ENCODE results near the gene EFHC2. TPM values are rescaled to one million over a fixed set of nuclear protein-coding genes. Genes with fewer than 3 reads are reported as not detected.

The EFHC2 gene
- total and polyA plus RNA-seq, 2 of the 8 experiments (the other 6 are each of a cell fraction or from before 2014, with no cell fraction given): 1.8 to 3.4 TPM

GRCh38 chrX:44314808-44315207 is 28.7 kb downstream of the EFHC2 start:
- Histone ChIP-seq H3K56ac (replicated peaks; ENCODE audit: insufficient read length, low read depth, low read length) (no peak overlapping the region), H2AK5ac (ENCODE audit: low read depth, low read length) (no peak overlapping the region), H4K20me1 (replicated peaks in 1 of 2; ENCODE audit: control insufficient read depth in 1 of 2, insufficient read depth in 2 of 2, low read length in 2 of 2) (no peaks in the 10 kb centered on the region), H3K79me1 (ENCODE audit: low read depth, low read length) (no peaks in the 10 kb centered on the region), H2BK5ac (ENCODE audit: low read depth, low read length) (no peak overlapping the region), H4K8ac (ENCODE audit: extremely low read depth, insufficient read depth, low read length) (no peak overlapping the region), H2AFZ (ENCODE audit: low read length) (no peak overlapping the region), H3K18ac (ENCODE audit: extremely low read depth, low read length) (no peak overlapping the region), H3K79me2 (ENCODE audit: control insufficient read depth in 1 of 2, insufficient read depth in 2 of 2, low read length in 2 of 2) (no peaks in the 10 kb centered on the region), H2BK120ac (replicated peaks; ENCODE audit: low read depth, low read length) (no peak overlapping the region), H3K4me3 (ENCODE audit: extremely low read depth in 1 of 4, insufficient read depth in 2 of 4, low read depth in 3 of 4, low read length in 4 of 4) (no peak overlapping the region), H3K36me3 (ENCODE audit: control insufficient read depth in 2 of 4, insufficient read depth in 4 of 4, low read length in 3 of 4) (no peaks in the 10 kb centered on the region), H3K4me1 (replicated peaks in 1 of 4; ENCODE audit: control insufficient read depth in 3 of 4, insufficient read depth in 4 of 4, low read length in 3 of 4) (no peaks in the 10 kb centered on the region), H3K23ac (ENCODE audit: insufficient read length) (no peak overlapping the region), H2BK15ac (ENCODE audit: low read length) (no peak overlapping the region), H4K91ac (replicated peaks; ENCODE audit: insufficient read length, low read length) (no peak overlapping the region), H3K27ac (ENCODE audit: low read depth, low read length) (no peak overlapping the region), H3K9ac (replicated peaks in 1 of 4; ENCODE audit: extremely low read depth in 1 of 4, low read depth in 3 of 4, low read length in 3 of 4) (no peak overlapping the region), H2BK12ac (ENCODE audit: low read depth, low read length) (no peak overlapping the region), H2BK20ac (ENCODE audit: low read length) (no peak overlapping the region), H3K4me2 (ENCODE audit: insufficient read depth in 1 of 2, low read depth in 2 of 2, low read length in 2 of 2) (no peak overlapping the region), H3K9me3 (ENCODE audit: insufficient read depth in 2 of 2, low read depth in 1 of 2, low read length in 1 of 2) (no peaks in the 10 kb centered on the region), H4K5ac (ENCODE audit: insufficient read length, low read depth, low read length) (no peak overlapping the region), H3K14ac (ENCODE audit: insufficient read length) (no peak overlapping the region), H3K27me3 (replicated peaks in 1 of 4; ENCODE audit: control insufficient read depth in 3 of 4, extremely low read depth in 1 of 4, insufficient read depth in 3 of 4, low read length in 3 of 4) (no peaks in the 10 kb centered on the region), H3K4ac (replicated peaks; ENCODE audit: insufficient read length, low read depth, low read length) (no peak overlapping the region), H3K23me2 (ENCODE audit: low read depth, low read length) (no peaks in the 10 kb centered on the region)
- CTCF ChIA-PET (ENCODE audit: partially characterized antibody): no interaction called here
- FAIRE-seq (no peak), DNase-seq (ENCODE audit: low read depth in 1 of 2, low spot score in 2 of 2) (no peak)
- WGBS, 2 experiments (ENCODE audit: extremely low coverage in 1 of 2, insufficient coverage in 1 of 2, insufficient read length in 1 of 2, insufficient replicate concordance in 2 of 2, low coverage in 1 of 2, low lambda C conversion rate in 2 of 2, missing lambda C conversion rate in 1 of 2): 88% methylated on average over 5 of the region's 5 CpGs; no CpG with 5 or more reads in 1 of the 2 experiments
- POLR2A ChIA-PET (ENCODE audit: partially characterized antibody): no interaction called here
- no peak for TF ChIP-seq SIX5 (IDR thresholded peaks at IDR 0.05; ENCODE audit: low read depth, low read length)
- no peak for TF ChIP-seq MAFK (IDR thresholded peaks at IDR 0.05; ENCODE audit: low read depth, low read length)
- TF ChIP-seq RXRA (IDR thresholded peaks at IDR 0.05; ENCODE audit: insufficient read depth, low read depth, low read length): no peak
- TF ChIP-seq SIRT6 (IDR thresholded peaks at IDR 0.05; ENCODE audit: low read length): no peak
- TF ChIP-seq EP300 (IDR thresholded peaks at IDR 0.05; ENCODE audit: borderline replicate concordance in 1 of 2, low read depth in 2 of 2, low read length in 2 of 2): no peak
- no peak for TF ChIP-seq TCF12 (IDR thresholded peaks at IDR 0.05; ENCODE audit: low read depth, low read length)
